Cardiac muscle cell (in vitro differentiated cells and primary cell): ENCODE data around the gene OR7E24. TPM values are rescaled to one million over a fixed set of nuclear protein-coding genes. Genes with fewer than 3 reads are reported as not detected.

Experiments
- DNase-seq, 2 donors: peaks; one replicate each; pipeline versions ENCODE4 v3.0.0 to v3.0.0-alpha.2; 2010 to 2017; ENCODE audit warnings: low read depth in 1 of 2, low spot score in 1 of 2
- H3K27ac ChIP-seq: fragments of 200-600 bp; sonication (generic); 2 replicates; pipeline ENCODE4 v1.5.1; 2016
- H3K27me3 ChIP-seq: fragments of 200-600 bp; sonication (generic); 2 replicates; pipeline ENCODE4 v1.6.0; 2016; ENCODE audit warnings: control low read depth
- H3K36me3 ChIP-seq: fragments of 200-600 bp; sonication (generic); 2 replicates; pipeline ENCODE4 v1.5.1; 2016; ENCODE audit warnings: control low read depth
- H3K4me1 ChIP-seq: fragments of 200-600 bp; sonication (generic); 2 replicates; pipeline ENCODE4 v1.8.1; 2017; ENCODE audit warnings: low read depth, mild to moderate bottlenecking, mixed run types
- H3K4me3 ChIP-seq: fragments of 200-600 bp; sonication (generic); 2 replicates; pipeline ENCODE4 v1.5.1; 2016; ENCODE audit warnings: mild to moderate bottlenecking
- H3K9me3 ChIP-seq: fragments of 200-600 bp; sonication (generic); 2 replicates; pipeline ENCODE4 v1.5.1; 2017; ENCODE audit warnings: low read depth, mild to moderate bottlenecking, control low read depth
- CTCF ChIP-seq: IDR thresholded peaks from 2 replicates; pipeline ENCODE4 v1.5.1; 2012; ENCODE audit warnings: low read depth, mild to moderate bottlenecking, low read length
- polyA plus RNA-seq: library from polyadenylated mRNA; unstranded; fragments of >200 nt; fragmentation: Nextera tagmentation; extraction: Ambion mirVana; gene quantifications from 2 replicates; pipeline ENCODE4 v1.2.1, GENCODE V29; 2016
- total RNA-seq: library from RNA; depleted of rRNA; stranded (reverse); fragments of >200 nt; gene quantifications from 2 replicates; pipeline ENCODE4 v1.2.3, GENCODE V29; 2016

Gene OR7E24
- total and polyA plus RNA-seq, 2 experiments from 2014 or later: not detected

GRCh38 chr19:9295411-9295849, 44.7 kb downstream of the OR7E24 start:
- H3K4me1 ChIP-seq: no peaks in the 10 kb centered on the region
- no peak for DNase-seq
- H3K36me3 ChIP-seq: peaks cover 19% of the 10 kb centered on the region
- peaks cover 2% of the 10 kb centered on the region for H3K9me3 ChIP-seq
- no peaks in the 10 kb centered on the region for H3K27me3 ChIP-seq
- H3K27ac ChIP-seq: no peak overlapping the region
- TF ChIP-seq CTCF: no peak
- H3K4me3 ChIP-seq: no peak overlapping the region

- no peaks in the 10 kb centered on the region for H3K4me1 ChIP-seq
- H3K4me3 ChIP-seq: no peak overlapping the region
- H3K36me3 ChIP-seq: peaks cover 19% of the 10 kb centered on the region
- no peak for TF ChIP-seq CTCF
- H3K27ac ChIP-seq: no peak overlapping the region
- no peak for DNase-seq
- H3K9me3 ChIP-seq: peaks cover 2% of the 10 kb centered on the region
- no peaks in the 10 kb centered on the region for H3K27me3 ChIP-seq
Observed at GRCh38 chr19:9296336-9296735, 45.6 kb downstream of the OR7E24 start.

Other genes starting within 250 kb of the OR7E24 start
- not detected in 2 replicates for gene MUC16, start 240.5 kb upstream of the OR7E24 start, total RNA-seq
- gene MUC16, start 240.5 kb upstream of the OR7E24 start, polyA plus RNA-seq: not detected in 2 replicates
- not detected in 2 replicates for gene OR1M1, start 163.9 kb upstream of the OR7E24 start, total RNA-seq
- gene OR1M1, start 163.9 kb upstream of the OR7E24 start, polyA plus RNA-seq: not detected in 2 replicates
- not detected in 2 replicates for gene OR7G2, start 143.5 kb upstream of the OR7E24 start, total RNA-seq
- not detected in 2 replicates for gene OR7G2, start 143.5 kb upstream of the OR7E24 start, polyA plus RNA-seq
- gene OR7G1, start 135.2 kb upstream of the OR7E24 start, total RNA-seq: not detected in 2 replicates
- gene OR7G1, start 135.2 kb upstream of the OR7E24 start, polyA plus RNA-seq: not detected in 2 replicates
- not detected in 2 replicates for gene OR7G3, start 124.0 kb upstream of the OR7E24 start, total RNA-seq
- gene OR7G3, start 124.0 kb upstream of the OR7E24 start, polyA plus RNA-seq: not detected in 2 replicates
- 15.0 and 23.3 TPM in 2 replicates for gene ZNF317, start 110.5 kb upstream of the OR7E24 start, total RNA-seq
- 14.1 and 20.7 TPM in 2 replicates for gene ZNF317, start 110.5 kb upstream of the OR7E24 start, polyA plus RNA-seq
- 0.04 and 0.15 TPM in 2 replicates for gene OR7D2, start 72.0 kb upstream of the OR7E24 start, total RNA-seq
- 1.6 TPM in 1 of 2 replicates, not detected in the other for gene OR7D2, start 72.0 kb upstream of the OR7E24 start, polyA plus RNA-seq
- not detected in 2 replicates for gene OR7D4, start 31.3 kb upstream of the OR7E24 start, total RNA-seq
- not detected in 2 replicates for gene OR7D4, start 31.3 kb upstream of the OR7E24 start, polyA plus RNA-seq
- gene ZNF699, start 58.9 kb downstream of the OR7E24 start, total RNA-seq: 17.1 and 20.9 TPM in 2 replicates
- 3.2 and 5.5 TPM in 2 replicates for gene ZNF699, start 58.9 kb downstream of the OR7E24 start, polyA plus RNA-seq
- 3.1 and 3.4 TPM in 2 replicates for gene ZNF559, start 73.2 kb downstream of the OR7E24 start, total RNA-seq
- 5.1 and 7.4 TPM in 2 replicates for gene ZNF559, start 73.2 kb downstream of the OR7E24 start, polyA plus RNA-seq
- 2.9 and 3.9 TPM in 2 replicates for gene ZNF177, start 112.1 kb downstream of the OR7E24 start, total RNA-seq
- gene ZNF177, start 112.1 kb downstream of the OR7E24 start, polyA plus RNA-seq: 3.6 and 3.7 TPM in 2 replicates
- 13.0 and 19.2 TPM in 2 replicates for gene ZNF266, start 184.6 kb downstream of the OR7E24 start, total RNA-seq
- gene ZNF266, start 184.6 kb downstream of the OR7E24 start, polyA plus RNA-seq: 18.4 and 23.1 TPM in 2 replicates
- 0.35 and 0.80 TPM in 2 replicates for gene ZNF560, start 247.7 kb downstream of the OR7E24 start, total RNA-seq
- 0.50 and 1.5 TPM in 2 replicates for gene ZNF560, start 247.7 kb downstream of the OR7E24 start, polyA plus RNA-seq